ENCODE results near the gene RSPH3.

RSPH3 gene

GRCh38 chr6:158938811-158939254 is 61.2 kb downstream of the RSPH3 start:
- DNase-seq (ENCODE audit: extremely low read depth in 1 of 2, low read depth in 1 of 2), result no peak

DNA sequence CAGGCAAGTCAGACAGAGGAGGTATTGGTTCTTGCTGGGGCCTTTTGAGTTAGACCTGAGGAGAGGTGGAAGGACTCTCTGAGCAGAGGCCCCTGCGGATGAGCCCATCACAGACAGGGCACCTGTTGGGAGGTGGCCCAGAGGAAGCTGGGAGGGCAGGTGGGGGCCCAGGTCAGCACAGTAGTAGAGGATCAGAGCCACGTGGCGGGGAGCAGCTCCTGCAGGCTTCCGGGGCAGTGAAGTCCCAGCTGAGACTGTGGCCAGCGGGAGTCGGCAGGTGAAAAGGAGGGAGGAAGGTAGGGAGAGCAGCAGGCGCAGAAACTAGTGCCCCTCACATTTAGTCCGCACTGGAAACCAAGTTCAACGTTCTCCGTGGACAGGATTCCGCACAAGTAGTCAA is 61.8 kb downstream of the RSPH3 start:
- no peak for DNase-seq (ENCODE audit: extremely low read depth in 1 of 2, low read depth in 1 of 2)

- DNase-seq (ENCODE audit: extremely low read depth in 1 of 2, low read depth in 1 of 2), result no peak
Measured at GRCh38 chr6:158934157-158934556, 65.8 kb downstream of the RSPH3 start.

- no peak for DNase-seq (ENCODE audit: extremely low read depth in 1 of 2, low read depth in 1 of 2)
Measured at GRCh38 chr6:158933079-158933595, 66.9 kb downstream of the RSPH3 start.

DNA sequence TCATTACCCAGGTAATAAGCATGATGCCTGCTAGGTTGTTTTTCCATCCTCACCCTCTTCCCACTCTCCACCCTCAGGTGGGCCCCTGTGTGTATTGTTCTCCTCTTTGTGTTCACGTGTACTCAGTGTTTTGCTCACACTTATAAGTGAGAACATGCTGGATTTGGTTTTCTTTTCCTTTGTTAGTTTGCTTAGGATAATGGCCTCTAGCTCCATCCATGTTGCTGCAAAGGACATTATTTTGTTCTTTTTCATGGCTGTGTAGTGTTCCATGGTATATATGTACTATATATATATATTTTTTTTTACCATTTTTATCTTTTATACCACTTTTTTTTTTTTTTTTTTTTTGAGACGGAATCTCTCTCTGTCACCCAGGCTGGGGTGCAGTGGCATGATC is 71.9 kb downstream of the RSPH3 start:
- no peak for DNase-seq (ENCODE audit: extremely low read depth in 1 of 2, low read depth in 1 of 2)

DNA sequence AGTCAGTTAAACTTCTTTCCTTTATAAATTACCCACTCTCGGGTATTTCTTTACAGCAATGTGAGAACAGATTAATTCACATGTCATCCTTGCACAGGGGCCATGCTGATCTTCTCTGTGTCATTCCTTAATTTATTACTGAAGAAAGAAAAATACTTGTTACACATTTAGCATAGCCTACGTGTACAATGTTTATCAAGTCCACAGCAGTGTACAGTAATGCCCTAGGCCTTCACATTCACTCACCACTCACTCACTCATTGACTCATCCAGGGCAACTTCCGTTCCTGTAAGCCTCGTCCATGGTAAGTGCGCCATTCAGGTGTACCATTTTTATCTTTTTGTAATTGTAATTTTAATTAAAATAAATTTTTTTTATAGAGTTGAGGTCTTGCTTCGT is 73.6 kb downstream of the RSPH3 start:
- DNase-seq (ENCODE audit: extremely low read depth in 1 of 2, low read depth in 1 of 2), result no peak

GRCh38 chr6:158924499-158925455 is 75.2 kb downstream of the RSPH3 start:
- no peak for DNase-seq (ENCODE audit: extremely low read depth in 1 of 2, low read depth in 1 of 2)

GRCh38 chr6:158923805-158924498 is 76.0 kb downstream of the RSPH3 start:
- no peak for DNase-seq (ENCODE audit: extremely low read depth in 1 of 2, low read depth in 1 of 2)
